Activated naive CD4-positive, alpha-beta T cell treated with anti-CD3 and anti-CD28 coated beads for 36 hours (primary cell): ENCODE measurements around the gene SELENOP. TPM values are rescaled to one million over a fixed set of nuclear protein-coding genes. Genes with fewer than 3 reads are reported as not detected.
"Not testable (repeated sequence)": the region's sequence is repeated elsewhere in the genome, so short reads cannot be mapped to it uniquely, and the experiment has no call there.

Source experiments
- CTCF ChIA-PET: fragments of 350-600 bp; sonication (Branson Sonifier 250); formaldehyde crosslinking; loops from one replicate; lab custom pipeline; 2021; ENCODE audit warnings: antibody characterized with exemption; lab: Charles Lee
- DNase-seq: peaks from one replicate; pipeline ENCODE4 v3.0.0-alpha.2; 2020
- H3K27ac Mint-ChIP-seq: one replicate; pipeline ENCODE4 v1.8.0; 2021; ENCODE audit warnings: mild to moderate bottlenecking, mixed read lengths
- H3K27me3 Mint-ChIP-seq: one replicate; pipeline ENCODE4 v1.8.0; 2021; ENCODE audit warnings: low read depth, mixed read lengths
- H3K36me3 Mint-ChIP-seq: one replicate; pipeline ENCODE4 v1.8.0; 2021; ENCODE audit warnings: low read depth, mixed read lengths
- H3K4me1 Mint-ChIP-seq: one replicate; pipeline ENCODE4 v1.8.0; 2021; ENCODE audit warnings: low read depth, mixed read lengths
- H3K4me3 Mint-ChIP-seq: one replicate; pipeline ENCODE4 v1.8.0; 2021; ENCODE audit warnings: mild to moderate bottlenecking, moderate library complexity, mixed read lengths
- H3K9me3 Mint-ChIP-seq: one replicate; pipeline ENCODE4 v1.8.0; 2021; ENCODE audit warnings: mixed read lengths
- intact Hi-C: fragments of 100-400 bp; cut with micrococcal nuclease; formaldehyde crosslinking; loops from one replicate; pipeline ENCODE4 v1.15.1; 2023
- total RNA-seq, 2 experiments: library from RNA; stranded (reverse); gene quantifications; one replicate each; pipeline ENCODE4 v1.2.3, GENCODE V29; 2021

The SELENOP gene, protein sequence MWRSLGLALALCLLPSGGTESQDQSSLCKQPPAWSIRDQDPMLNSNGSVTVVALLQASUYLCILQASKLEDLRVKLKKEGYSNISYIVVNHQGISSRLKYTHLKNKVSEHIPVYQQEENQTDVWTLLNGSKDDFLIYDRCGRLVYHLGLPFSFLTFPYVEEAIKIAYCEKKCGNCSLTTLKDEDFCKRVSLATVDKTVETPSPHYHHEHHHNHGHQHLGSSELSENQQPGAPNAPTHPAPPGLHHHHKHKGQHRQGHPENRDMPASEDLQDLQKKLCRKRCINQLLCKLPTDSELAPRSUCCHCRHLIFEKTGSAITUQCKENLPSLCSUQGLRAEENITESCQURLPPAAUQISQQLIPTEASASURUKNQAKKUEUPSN
- not detected for total RNA-seq

DNA sequence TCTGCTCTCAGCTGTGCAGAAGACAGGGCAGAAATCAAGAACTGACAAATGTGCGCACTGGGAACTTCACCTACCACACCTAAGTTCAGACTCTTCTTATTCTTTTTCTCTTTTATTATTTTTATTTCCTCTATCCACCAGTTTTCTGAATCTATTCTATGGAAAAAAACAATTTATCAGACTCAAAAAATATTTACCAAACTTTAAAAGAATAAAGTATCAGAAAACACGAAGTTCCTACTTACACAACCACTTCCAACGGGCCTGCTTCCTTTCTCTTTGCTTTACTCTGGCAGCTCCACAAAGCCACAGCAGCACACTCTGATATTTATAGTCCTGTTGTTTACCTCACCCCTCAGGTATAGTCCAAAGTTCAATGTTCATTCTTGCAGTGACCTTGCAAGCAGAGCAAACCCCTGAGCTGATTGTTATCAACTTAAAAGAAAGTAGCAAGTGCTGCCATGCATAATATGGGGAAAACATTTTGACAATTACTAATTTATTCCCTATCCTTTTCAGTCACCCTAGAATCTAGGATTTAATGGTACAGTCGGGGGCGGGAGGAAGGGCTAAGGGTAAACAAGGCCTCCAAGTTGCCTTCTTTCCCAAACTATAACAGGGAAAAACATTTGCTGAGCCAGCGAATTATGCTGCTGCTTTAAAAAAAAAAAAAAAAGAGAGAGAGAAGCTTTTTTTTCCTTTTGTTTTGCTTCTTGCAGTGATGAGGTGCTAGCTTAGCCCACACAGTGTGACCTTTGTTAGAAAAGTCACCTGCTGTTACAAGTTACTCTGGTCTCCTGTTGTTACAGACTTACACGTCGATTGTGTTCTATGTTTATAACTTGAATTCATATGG, at the start of gene SELENOP:
Gene SELENOP, minus strand, starts transcription at position 302 of the 856 bp plus-strand sequence. CDS start 3,539 bp downstream, outside the sequence.
- no peaks in the 10 kb centered on the region for H3K27me3 Mint-ChIP-seq
- CTCF ChIA-PET, result interaction anchor here (0.6 kb wide), 1 partner anchor 63 kb away, joined by 7 read pairs; no protein-coding TSS in a partner anchor
- H3K9me3 Mint-ChIP-seq, result no peaks in the 10 kb centered on the region
- intact Hi-C loops, result no loop called here
- H3K36me3 Mint-ChIP-seq, result no peaks in the 10 kb centered on the region
- no peak for DNase-seq
- H3K4me1 Mint-ChIP-seq, result peaks cover 3% of the 10 kb centered on the region
- no peak within 1 kb of the TSS for H3K4me3 Mint-ChIP-seq
- H3K27ac Mint-ChIP-seq, result no peak within 1 kb of the TSS

DNA sequence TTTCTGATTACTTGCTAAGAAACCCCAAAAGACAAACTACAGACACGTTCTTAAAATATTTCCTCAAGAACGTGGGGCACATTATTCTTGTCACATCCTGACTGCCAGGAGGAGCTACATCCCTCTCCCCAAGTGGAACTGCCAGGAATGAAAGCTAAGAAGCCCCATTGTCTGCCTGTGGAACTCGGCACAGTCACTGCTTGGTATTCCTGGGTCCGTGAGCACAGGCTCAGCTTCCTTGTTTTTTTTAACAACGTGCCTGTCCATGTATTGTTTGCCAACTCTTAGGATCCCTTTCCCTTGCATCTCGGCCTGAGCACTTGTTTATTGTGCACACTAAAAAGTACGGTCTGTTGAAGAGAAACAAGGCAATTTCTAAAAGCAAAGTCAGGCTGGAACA, 47.0 kb upstream of the SELENOP start:
- peaks cover 4% of the 10 kb centered on the region for H3K9me3 Mint-ChIP-seq
- H3K4me3 Mint-ChIP-seq, result no peak overlapping the region
- CTCF ChIA-PET, result interaction anchor here (1.0 kb wide), 1 partner anchor 11 kb away, joined by 3 read pairs; no protein-coding TSS in a partner anchor
- DNase-seq, result no peak
- peaks cover 20% of the 10 kb centered on the region for H3K27me3 Mint-ChIP-seq
- H3K36me3 Mint-ChIP-seq, result no peaks in the 10 kb centered on the region
- no peak overlapping the region for H3K27ac Mint-ChIP-seq
- H3K4me1 Mint-ChIP-seq, result no peaks in the 10 kb centered on the region
- intact Hi-C loops, result no loop called here

DNA sequence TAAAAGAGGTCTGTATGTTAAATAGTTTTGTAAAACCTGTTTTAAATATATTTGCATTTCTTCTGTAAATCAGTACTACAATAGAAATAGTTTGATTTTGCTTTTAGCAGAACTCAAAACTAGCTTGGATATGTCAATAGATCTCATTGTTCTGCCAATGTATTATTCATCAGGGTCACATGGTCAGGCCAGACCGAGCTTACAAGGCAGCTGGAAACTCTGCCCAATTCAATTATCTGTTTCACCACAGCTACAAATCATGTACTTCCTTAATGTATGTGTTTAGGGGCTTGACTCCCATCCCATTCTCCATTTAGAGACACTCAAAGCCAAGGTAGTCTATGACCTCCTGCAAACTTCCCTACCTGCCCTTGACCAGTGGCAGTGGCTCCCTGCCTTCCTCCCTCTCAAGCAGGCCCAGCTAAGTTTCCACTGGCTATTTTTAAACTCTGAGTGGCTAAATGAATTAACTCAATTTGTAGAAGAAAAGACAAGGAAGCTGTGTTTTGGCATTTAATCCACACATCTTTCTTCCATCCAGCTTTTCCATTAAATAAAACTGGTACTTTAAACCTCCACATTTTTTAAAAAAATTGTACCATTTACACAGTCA, 46.4 kb upstream of the SELENOP start:
- intact Hi-C loops, result no loop called here
- peaks cover 20% of the 10 kb centered on the region for H3K27me3 Mint-ChIP-seq
- CTCF ChIA-PET, result interaction anchor here (1.0 kb wide), 1 partner anchor 12 kb away, joined by 3 read pairs; no protein-coding TSS in a partner anchor
- DNase-seq, result no peak
- H3K27ac Mint-ChIP-seq, result no peak overlapping the region
- no peaks in the 10 kb centered on the region for H3K36me3 Mint-ChIP-seq
- H3K4me3 Mint-ChIP-seq, result no peak overlapping the region
- H3K4me1 Mint-ChIP-seq, result no peaks in the 10 kb centered on the region
- peaks cover 4% of the 10 kb centered on the region for H3K9me3 Mint-ChIP-seq

DNA sequence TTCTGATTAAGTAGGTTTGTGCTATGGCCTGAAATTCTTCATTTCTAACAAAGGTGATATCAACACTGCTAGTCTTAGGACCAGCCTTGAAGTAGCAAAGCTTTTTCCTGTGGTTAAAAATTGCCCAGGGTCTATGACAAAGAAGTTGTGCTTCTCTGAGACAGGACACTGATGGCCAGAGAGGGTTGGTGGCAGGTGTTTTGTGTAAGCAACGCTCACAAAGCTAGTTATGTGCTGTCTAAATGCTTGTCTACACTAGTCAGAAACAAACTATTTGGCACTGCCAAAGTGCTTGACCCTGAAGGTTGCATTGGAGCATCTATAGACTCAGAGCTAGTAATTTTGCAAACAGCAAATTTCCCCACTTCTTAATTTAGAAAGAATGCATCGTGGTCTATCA, 44.1 kb upstream of the SELENOP start:
- peaks cover 8% of the 10 kb centered on the region for H3K27me3 Mint-ChIP-seq
- DNase-seq, result no peak
- no peaks in the 10 kb centered on the region for H3K36me3 Mint-ChIP-seq
- CTCF ChIA-PET, result interaction anchor here (0.6 kb wide), 1 partner anchor 101 kb away, joined by 3 read pairs; no protein-coding TSS in a partner anchor
- intact Hi-C loops, result no loop called here
- H3K4me3 Mint-ChIP-seq, result no peak overlapping the region
- H3K9me3 Mint-ChIP-seq, result peaks cover 4% of the 10 kb centered on the region
- no peaks in the 10 kb centered on the region for H3K4me1 Mint-ChIP-seq
- H3K27ac Mint-ChIP-seq, result no peak overlapping the region

DNA sequence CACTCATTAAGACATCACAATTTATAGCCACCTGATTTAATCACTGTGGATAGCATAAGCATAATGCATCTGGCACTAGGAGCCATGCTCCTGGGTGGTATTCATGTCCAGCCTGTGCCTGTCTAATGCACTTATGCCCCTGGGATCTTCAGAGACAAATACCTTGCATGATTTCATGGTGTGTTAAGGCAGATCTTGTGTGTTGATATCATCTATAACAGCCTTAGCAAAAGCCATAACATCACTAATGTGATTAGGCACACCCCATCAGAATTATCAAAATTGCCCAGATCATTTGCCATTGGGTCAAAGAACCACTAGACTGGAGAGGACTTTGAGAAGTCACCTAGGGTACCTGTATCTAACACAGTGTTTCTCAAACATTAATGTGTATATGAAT, 43.7 kb upstream of the SELENOP start:
- Mint-ChIP-seq H3K4me1 (no peaks in the 10 kb centered on the region), H3K27me3 (peaks cover 3% of the 10 kb centered on the region), H3K4me3 (no peak overlapping the region), H3K36me3 (no peaks in the 10 kb centered on the region), H3K9me3 (no peaks in the 10 kb centered on the region), H3K27ac (no peak overlapping the region)
- intact Hi-C loops, result no loop called here
- DNase-seq, result no peak
- CTCF ChIA-PET, result no interaction called here

DNA sequence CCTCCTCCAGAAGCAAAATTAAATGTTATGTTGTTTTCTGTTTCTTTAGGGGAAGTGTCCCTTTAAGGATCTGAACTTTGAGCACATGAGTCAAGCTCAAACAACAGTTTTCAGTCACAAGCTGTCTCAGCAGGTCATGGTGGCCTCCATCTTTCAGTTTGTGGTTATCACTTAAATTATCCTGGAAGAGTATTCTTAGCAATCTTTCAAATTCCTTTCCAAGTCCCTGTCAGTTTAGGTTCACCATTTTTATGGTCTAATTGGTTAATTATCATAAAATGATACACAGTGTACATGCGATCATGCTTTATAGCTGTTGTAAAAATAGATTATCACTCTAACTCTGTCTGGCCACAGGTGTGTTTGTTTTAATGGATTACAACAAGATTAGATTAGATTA, 43.1 kb upstream of the SELENOP start:
- no peak overlapping the region for H3K27ac Mint-ChIP-seq
- no peak overlapping the region for H3K4me3 Mint-ChIP-seq
- CTCF ChIA-PET, result interaction anchor here (0.5 kb wide), 1 partner anchor 134 kb away, joined by 4 read pairs; no protein-coding TSS in a partner anchor
- H3K9me3 Mint-ChIP-seq, result no peaks in the 10 kb centered on the region
- no peaks in the 10 kb centered on the region for H3K36me3 Mint-ChIP-seq
- intact Hi-C loops, result no loop called here
- no peaks in the 10 kb centered on the region for H3K4me1 Mint-ChIP-seq
- H3K27me3 Mint-ChIP-seq, result peaks cover 1% of the 10 kb centered on the region
- DNase-seq, result no peak

DNA sequence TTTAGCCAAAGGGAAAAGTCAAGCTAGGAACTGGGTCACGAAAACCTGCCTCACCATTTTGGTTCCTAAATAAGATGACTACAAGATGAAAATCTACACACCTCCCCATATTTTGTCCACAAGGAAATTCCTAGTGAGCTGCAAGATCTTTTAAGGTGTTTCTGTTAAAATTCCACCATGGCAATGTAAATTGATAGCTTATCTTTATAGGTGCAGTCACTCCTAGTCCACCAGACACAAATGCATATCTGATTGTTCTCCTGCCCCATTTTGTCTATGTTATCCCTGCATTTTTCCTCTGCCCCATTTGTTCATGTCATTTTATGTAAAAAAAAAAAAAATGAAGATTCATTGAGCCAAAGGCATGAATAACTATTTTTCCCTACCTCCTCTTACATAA, 41.1 kb upstream of the SELENOP start:
- no peaks in the 10 kb centered on the region for H3K9me3 Mint-ChIP-seq
- H3K36me3 Mint-ChIP-seq, result no peaks in the 10 kb centered on the region
- no peak overlapping the region for H3K4me3 Mint-ChIP-seq
- H3K4me1 Mint-ChIP-seq, result no peaks in the 10 kb centered on the region
- no peaks in the 10 kb centered on the region for H3K27me3 Mint-ChIP-seq
- intact Hi-C loops, result no loop called here
- H3K27ac Mint-ChIP-seq, result no peak overlapping the region
- no peak for DNase-seq
- CTCF ChIA-PET, result no interaction called here

DNA sequence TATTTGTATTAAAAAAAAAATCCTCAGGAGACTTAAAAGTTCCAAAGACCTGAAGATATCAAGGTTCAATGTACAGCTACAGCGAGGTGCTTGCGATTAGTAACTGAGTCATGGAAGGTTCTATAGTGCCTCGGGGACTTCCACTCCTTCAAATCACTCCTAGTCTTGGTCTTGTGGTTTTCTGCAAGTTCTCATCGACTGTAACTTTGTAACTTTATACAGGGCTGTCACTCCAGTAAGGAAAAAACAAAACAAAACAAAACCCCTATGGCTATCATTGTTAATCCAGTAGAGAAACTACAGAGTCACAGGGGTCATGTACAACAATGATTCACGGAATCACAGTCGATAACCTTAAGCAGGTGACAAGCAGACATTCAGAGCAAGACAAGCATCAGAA, 39.8 kb upstream of the SELENOP start:
- no peak overlapping the region for H3K27ac Mint-ChIP-seq

DNA sequence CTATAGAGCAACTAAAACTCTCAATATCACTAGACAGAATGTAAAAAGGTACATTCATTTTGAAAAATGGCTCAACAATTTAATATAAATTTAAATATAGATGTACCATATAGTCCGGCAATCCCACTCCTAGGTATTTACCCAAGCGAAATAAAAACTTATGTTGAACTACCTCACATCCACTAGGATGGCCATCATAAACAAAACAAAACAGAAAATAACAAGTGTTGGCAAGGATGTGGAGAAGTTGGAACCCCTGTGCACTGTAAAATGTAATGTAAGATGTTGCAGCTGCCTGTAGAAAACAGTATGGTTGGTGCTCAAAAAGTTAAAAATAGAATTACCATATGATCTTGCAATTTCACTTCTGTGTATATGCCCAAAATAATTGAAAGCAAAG, 36.9 kb upstream of the SELENOP start:
- Mint-ChIP-seq H3K27me3 (peaks cover 3% of the 10 kb centered on the region), H3K4me1 (no peaks in the 10 kb centered on the region), H3K36me3 (no peaks in the 10 kb centered on the region), H3K27ac (no peak overlapping the region), H3K9me3 (no peaks in the 10 kb centered on the region), H3K4me3 (no peak overlapping the region)
- intact Hi-C loops, result no loop called here
- no peak for DNase-seq
- CTCF ChIA-PET, result interaction anchor here (0.9 to 1.2 kb wide), 2 partner anchors 12 to 41 kb away, joined by 3 to 4 read pairs; no protein-coding TSS in a partner anchor

More for the DNA sequence above, 39.8 kb upstream of the SELENOP start:
- H3K9me3 Mint-ChIP-seq, result no peaks in the 10 kb centered on the region
- CTCF ChIA-PET, result no interaction called here
- H3K27me3 Mint-ChIP-seq, result no peaks in the 10 kb centered on the region
- intact Hi-C loops, result no loop called here
- no peaks in the 10 kb centered on the region for H3K36me3 Mint-ChIP-seq
- DNase-seq, result no peak
- H3K4me3 Mint-ChIP-seq, result no peak overlapping the region
- H3K4me1 Mint-ChIP-seq, result no peaks in the 10 kb centered on the region

DNA sequence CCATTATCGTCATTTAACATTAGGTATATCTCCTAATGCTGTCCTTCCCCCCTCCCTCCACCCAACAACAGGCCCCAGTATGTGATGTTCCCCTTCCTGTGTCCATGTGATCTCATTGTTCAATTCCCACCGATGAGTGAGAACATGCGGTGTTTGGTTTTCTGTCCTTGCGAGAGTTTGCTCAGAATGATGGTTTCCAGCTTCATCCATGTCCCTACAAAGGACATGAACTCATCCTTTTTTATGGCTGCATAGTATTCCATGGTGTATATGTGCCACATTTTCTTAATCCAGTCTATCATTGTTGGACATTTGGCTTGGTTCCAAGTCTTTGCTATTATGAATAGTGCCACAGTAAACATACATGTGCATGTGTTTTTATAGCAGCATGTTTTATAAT, 32.7 kb upstream of the SELENOP start:
- H3K4me3 Mint-ChIP-seq, H3K4me1 Mint-ChIP-seq, H3K27me3 Mint-ChIP-seq, H3K9me3 Mint-ChIP-seq, H3K36me3 Mint-ChIP-seq, DNase-seq, CTCF ChIA-PET, H3K27ac Mint-ChIP-seq, intact Hi-C loops: not testable (repeated sequence)

DNA sequence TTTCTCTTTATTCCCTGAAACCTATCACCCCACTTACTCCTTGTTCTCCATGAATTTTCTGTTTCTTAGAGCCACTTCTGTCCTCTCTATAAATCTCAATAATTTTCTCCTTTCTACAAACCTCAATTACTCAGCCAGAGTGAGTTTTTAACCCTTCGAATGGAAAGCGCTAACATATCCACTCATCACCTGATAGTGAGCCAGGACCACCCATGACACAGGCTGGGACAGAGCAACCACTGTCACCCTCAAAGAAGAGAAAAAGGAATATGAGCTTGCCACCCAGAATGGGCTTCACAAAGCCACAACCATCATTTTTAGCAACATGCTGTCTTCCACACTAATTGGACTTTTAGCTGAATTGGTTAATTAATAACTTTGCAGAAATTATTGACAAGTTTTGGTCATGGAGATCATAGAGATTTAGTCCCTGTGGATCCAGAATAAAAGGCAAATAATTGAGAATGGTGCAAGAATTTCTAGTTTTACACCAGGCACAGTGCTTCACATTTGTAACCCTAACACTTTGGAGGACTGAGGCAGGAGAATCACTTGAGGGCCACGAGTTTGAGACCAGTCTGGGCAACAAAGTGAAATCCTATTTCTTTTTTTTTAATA, 32.1 kb upstream of the SELENOP start:
- Mint-ChIP-seq H3K9me3 (no peaks in the 10 kb centered on the region), H3K27me3 (peaks cover 8% of the 10 kb centered on the region), H3K4me3 (no peak overlapping the region), H3K27ac (no peak overlapping the region), H3K36me3 (no peaks in the 10 kb centered on the region), H3K4me1 (no peaks in the 10 kb centered on the region)
- intact Hi-C loops, result no loop called here
- CTCF ChIA-PET, result no interaction called here
- DNase-seq, result no peak
